WTC11 (cell line): Measurements from ENCODE around the gene PBRM1.

ENCODE experiments used
- CTCF ChIP-seq: fragments of 200-600 bp; IDR thresholded peaks from 2 replicates; pipeline ENCODE4 v1.8.0; 2022; ENCODE audit warnings: antibody characterized with exemption
- E2F5 ChIP-seq: sonication (generic); formaldehyde crosslinking; IDR thresholded peaks from 2 replicates; pipeline ENCODE4 v1.8.1; 2022; ENCODE audit warnings: mild to moderate bottlenecking, moderate library complexity, missing genetic modification reagents
- JUN ChIP-seq: sonication (generic); formaldehyde crosslinking; IDR thresholded peaks from 2 replicates; pipeline ENCODE4 v1.8.0; 2023; ENCODE audit warnings: mild to moderate bottlenecking, missing genetic modification reagents
- TEAD4 ChIP-seq: sonication (generic); formaldehyde crosslinking; IDR thresholded peaks from 2 replicates; pipeline ENCODE4 v1.8.0; 2022; ENCODE audit warnings: mild to moderate bottlenecking, missing genetic modification reagents
- ZNF138 ChIP-seq: sonication (generic); formaldehyde crosslinking; conservative IDR thresholded peaks from 2 replicates; pipeline ENCODE4 v1.8.1; 2022; ENCODE audit warnings: mild to moderate bottlenecking, moderate library complexity, missing genetic modification reagents
- ZNF416 ChIP-seq: fragments of 250-450 bp; sonication (Bioruptor Pico); IDR thresholded peaks from 2 replicates; pipeline ENCODE4 v1.9.0; 2021; ENCODE audit warnings: mild to moderate bottlenecking, inconsistent platforms

GRCh38 chr3:52535411-52536111 is 150.2 kb downstream of the PBRM1 start:
- TF ChIP-seq ZNF138, result no peak
- no peak for TF ChIP-seq TEAD4 (CRISPR knock-in tag)
- no peak for TF ChIP-seq JUN
- no peak for TF ChIP-seq CTCF
- TF ChIP-seq E2F5, result no peak
- TF ChIP-seq ZNF416 (CRISPR knock-in tag), result no peak
